ENCODE data around the gene FAM83E. TPM values are rescaled to one million over a fixed set of nuclear protein-coding genes. Genes with fewer than 3 reads are reported as not detected.

Gene FAM83E
- total and polyA plus RNA-seq, 2 donors (not counting 1 experiment from before 2014, with no cell fraction given) = 0.15 to 4.1 TPM

GRCh38 chr19:48596237-48596636, 18.6 kb downstream of the FAM83E start:
- peaks cover 0 to 3% (median 0%) of the 10 kb centered on the region in 4 experiments for H3K27me3 ChIP-seq (replicated peaks in 1 of 4; ENCODE audit: control extremely low read depth in 1 of 4, control insufficient read depth in 3 of 4, insufficient read depth in 4 of 4, low read length in 3 of 4)
- peaks cover 4% of the 10 kb centered on the region for H3K27me3 Mint-ChIP-seq
- H3K9ac ChIP-seq (ENCODE audit: low read length) = no peak overlapping the region
- H3K4me2 ChIP-seq (replicated peaks; ENCODE audit: low read depth, low read length, poor library complexity, severe bottlenecking) = no peak overlapping the region
- H2AFZ ChIP-seq (ENCODE audit: insufficient read depth, low read depth, low read length, poor library complexity, severe bottlenecking) = no peak overlapping the region
- no peak overlapping the region for H3K4me3 ChIP-seq (ENCODE audit: control extremely low read depth in 1 of 5, extremely low read depth in 1 of 5, insufficient read depth in 1 of 5, low read depth in 2 of 5, low read length in 4 of 5)
- peaks cover 2% of the 10 kb centered on the region for H3K4me1 Mint-ChIP-seq
- no peak overlapping the region for H3K27ac Mint-ChIP-seq
- H4K20me1 ChIP-seq (ENCODE audit: control insufficient read depth, insufficient read depth, low read length, poor library complexity, severe bottlenecking) = no peaks in the 10 kb centered on the region
- ATAC-seq (ENCODE audit: low read depth) (no peak), DNase-seq (no peak)
- CTCF ChIA-PET = interaction anchor here (2.4 kb wide), 1 partner anchor 12 kb away, joined by 13 read pairs; the partner anchor contains the start of gene SPACA4
- no peaks in the 10 kb centered on the region for H3K9me3 Mint-ChIP-seq (ENCODE audit: insufficient read depth)
- 88% methylated on average over 2 of the region's 4 CpGs for WGBS (ENCODE audit: insufficient coverage)
- no peaks in the 10 kb centered on the region for H3K36me3 ChIP-seq (replicated peaks in 1 of 2; ENCODE audit: control extremely low read depth in 1 of 2, control insufficient read depth in 1 of 2, extremely low read depth in 1 of 2, insufficient read depth in 2 of 2, low read length in 1 of 2)
- H3K9me3 ChIP-seq (ENCODE audit: control extremely low read depth in 1 of 3, control insufficient read depth in 2 of 3, insufficient read depth in 1 of 3, low read length in 2 of 3) = no peaks in the 10 kb centered on the region
- H3K4me1 ChIP-seq (ENCODE audit: control insufficient read depth in 2 of 2, insufficient read depth in 2 of 2, low read length in 2 of 2) = no peaks in the 10 kb centered on the region
- POLR2A ChIA-PET = interaction anchor here (0.7 kb wide), 2 partner anchors 20 to 142 kb away, joined by 4 read pairs; no protein-coding TSS in a partner anchor
- intact Hi-C loops (cut with micrococcal nuclease) = no loop called here
- TF ChIP-seq EZH2 (IDR thresholded peaks at IDR 0.05; ENCODE audit: borderline replicate concordance, insufficient read depth, low read depth, low read length, poor library complexity, severe bottlenecking) (no peak), CTCF (IDR thresholded peaks at IDR 0.05) (no peak)
- no peak overlapping the region for H3K4me3 Mint-ChIP-seq
- H3K27ac ChIP-seq (ENCODE audit: low read length in 2 of 2) = no peak overlapping the region
- no peaks in the 10 kb centered on the region for H3K79me2 ChIP-seq (ENCODE audit: control insufficient read depth, insufficient read depth, low read length)

DNA sequence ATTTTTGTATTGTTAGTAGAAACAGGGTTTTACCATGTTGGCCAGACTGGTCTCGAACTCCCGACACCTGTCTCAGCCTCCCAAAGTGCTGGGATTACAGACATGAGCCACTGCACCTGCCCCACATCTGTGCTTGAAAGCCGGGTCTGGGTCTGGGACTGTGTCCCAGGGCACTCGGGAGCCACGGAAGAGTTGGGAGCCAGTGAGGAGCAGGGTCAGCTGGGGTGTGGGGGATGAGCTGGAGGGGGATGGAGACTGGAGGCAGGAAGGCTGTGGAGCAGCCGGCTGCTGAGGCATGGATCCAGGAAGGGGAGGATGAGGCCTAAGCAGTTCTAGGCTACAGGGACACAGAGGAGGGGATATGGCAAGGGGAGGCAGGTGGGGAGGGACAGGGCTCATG, 19.0 kb downstream of the FAM83E start:
- ATAC-seq (ENCODE audit: low read depth) = no peak
- H3K4me3 Mint-ChIP-seq = no peak overlapping the region

More for the DNA sequence above, 19.0 kb downstream of the FAM83E start:
- no peak overlapping the region for H3K27ac Mint-ChIP-seq
- Histone ChIP-seq H3K4me1 (ENCODE audit: control insufficient read depth in 2 of 2, insufficient read depth in 2 of 2, low read length in 2 of 2) (no peaks in the 10 kb centered on the region), H3K27ac (ENCODE audit: low read length in 2 of 2) (no peak overlapping the region), H3K9me3 (ENCODE audit: control extremely low read depth in 1 of 3, control insufficient read depth in 2 of 3, insufficient read depth in 1 of 3, low read length in 2 of 3) (no peaks in the 10 kb centered on the region), H3K4me3 (ENCODE audit: control extremely low read depth in 1 of 5, extremely low read depth in 1 of 5, insufficient read depth in 1 of 5, low read depth in 2 of 5, low read length in 4 of 5) (no peak overlapping the region), H3K9ac (ENCODE audit: low read length) (no peak overlapping the region), H4K20me1 (ENCODE audit: control insufficient read depth, insufficient read depth, low read length, poor library complexity, severe bottlenecking) (no peaks in the 10 kb centered on the region), H2AFZ (ENCODE audit: insufficient read depth, low read depth, low read length, poor library complexity, severe bottlenecking) (no peak overlapping the region), H3K4me2 (replicated peaks; ENCODE audit: low read depth, low read length, poor library complexity, severe bottlenecking) (no peak overlapping the region), H3K27me3 (replicated peaks in 1 of 4; ENCODE audit: control extremely low read depth in 1 of 4, control insufficient read depth in 3 of 4, insufficient read depth in 4 of 4, low read length in 3 of 4) (peaks cover 0 to 3% (median 0%) of the 10 kb centered on the region in 4 experiments), H3K36me3 (replicated peaks in 1 of 2; ENCODE audit: control extremely low read depth in 1 of 2, control insufficient read depth in 1 of 2, extremely low read depth in 1 of 2, insufficient read depth in 2 of 2, low read length in 1 of 2) (no peaks in the 10 kb centered on the region), H3K79me2 (ENCODE audit: control insufficient read depth, insufficient read depth, low read length) (no peaks in the 10 kb centered on the region)
- DNase-seq = no peak
- peaks cover 2% of the 10 kb centered on the region for H3K4me1 Mint-ChIP-seq
- peaks cover 4% of the 10 kb centered on the region for H3K27me3 Mint-ChIP-seq
- intact Hi-C loops (cut with micrococcal nuclease) = no loop called here
- TF ChIP-seq CTCF (IDR thresholded peaks at IDR 0.05) = no peak
- no peak for TF ChIP-seq EZH2 (IDR thresholded peaks at IDR 0.05; ENCODE audit: borderline replicate concordance, insufficient read depth, low read depth, low read length, poor library complexity, severe bottlenecking)
- ChIA-PET CTCF (interaction anchor here (0.6 to 2.9 kb wide), 3 partner anchors 11 to 193 kb away, joined by 4 to 13 read pairs (median 11); partner anchors contain the start of gene SPACA4), POLR2A (interaction anchor here (0.7 kb wide), 2 partner anchors 21 to 143 kb away, joined by 4 read pairs; no protein-coding TSS in a partner anchor)
- 89% methylated on average over 6 of the region's 6 CpGs for WGBS (ENCODE audit: insufficient coverage)
- no peaks in the 10 kb centered on the region for H3K9me3 Mint-ChIP-seq (ENCODE audit: insufficient read depth)

All from B cell (primary cell).